ENCODE measurements around the gene CEND1. TPM values are rescaled to one million over a fixed set of nuclear protein-coding genes. Genes with fewer than 3 reads are reported as not detected.

Gene CEND1
- total and polyA plus RNA-seq, 2 donors (not counting 1 experiment from before 2014, with no cell fraction given), result 0.25 to 1.3 TPM

DNA sequence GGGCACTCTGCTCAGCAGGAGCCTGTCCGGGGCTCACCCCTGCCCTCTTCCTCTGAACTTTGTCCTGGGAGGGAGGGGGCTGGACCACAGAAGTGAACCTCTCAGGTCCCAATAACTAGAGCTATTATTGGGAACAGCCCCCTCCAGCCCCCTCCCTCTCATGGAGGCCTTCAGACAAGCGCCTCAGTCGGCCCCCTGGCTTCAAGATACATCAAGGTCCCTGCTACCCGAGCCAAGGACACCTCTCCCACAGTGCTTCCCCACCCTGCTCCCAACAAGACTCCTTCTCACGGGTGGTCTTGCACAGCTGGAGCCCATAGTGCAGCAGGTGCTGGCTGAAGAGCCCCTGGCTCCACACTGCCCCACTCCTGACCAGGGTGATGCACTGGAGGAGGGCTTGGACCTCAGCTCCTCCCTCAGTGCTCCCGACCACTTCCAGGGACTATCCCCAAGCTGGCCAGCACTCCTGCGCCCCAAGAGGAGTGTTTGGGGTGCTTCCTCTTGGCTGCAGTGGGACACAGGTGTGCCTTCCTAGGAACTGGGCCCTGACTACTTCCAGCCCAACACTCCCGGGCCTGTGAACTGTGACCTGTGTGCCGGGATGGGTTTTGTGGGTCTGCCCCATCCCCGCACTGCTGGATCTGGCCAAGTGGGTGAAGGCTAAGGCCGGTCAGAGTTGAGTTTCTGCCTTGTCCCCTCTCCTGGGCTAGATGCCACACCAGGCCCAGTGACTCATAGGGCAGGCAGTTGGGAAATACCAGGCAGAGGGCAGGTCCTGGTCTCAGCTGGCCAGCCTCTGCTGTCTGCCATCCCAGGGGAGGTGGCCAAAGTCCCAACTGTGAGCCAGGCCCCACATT lies 31.0 kb upstream of the CEND1 start:
- no peaks in the 10 kb centered on the region for H3K27me3 ChIP-seq (ENCODE audit: control insufficient read depth, insufficient read depth, low read length)
- peak overlapping the region; percentile 58 to 81 (median 75) for H3K4me3 ChIP-seq (replicated peaks in 1 of 4; ENCODE audit: control extremely low read depth in 1 of 4, insufficient read depth in 1 of 4, low read depth in 3 of 4, low read length in 4 of 4)
- H3K9ac ChIP-seq (ENCODE audit: insufficient read depth, low read length), result peak overlapping the region; percentile 17
- H3K79me2 ChIP-seq (ENCODE audit: control insufficient read depth, insufficient read depth, low read length), result peaks cover 16% of the 10 kb centered on the region
- H2AFZ ChIP-seq (ENCODE audit: low read length), result no peak overlapping the region
- H3K9me3 ChIP-seq (ENCODE audit: control insufficient read depth, insufficient read depth, low read depth, low read length), result no peaks in the 10 kb centered on the region
- TF ChIP-seq, protein P1, sequence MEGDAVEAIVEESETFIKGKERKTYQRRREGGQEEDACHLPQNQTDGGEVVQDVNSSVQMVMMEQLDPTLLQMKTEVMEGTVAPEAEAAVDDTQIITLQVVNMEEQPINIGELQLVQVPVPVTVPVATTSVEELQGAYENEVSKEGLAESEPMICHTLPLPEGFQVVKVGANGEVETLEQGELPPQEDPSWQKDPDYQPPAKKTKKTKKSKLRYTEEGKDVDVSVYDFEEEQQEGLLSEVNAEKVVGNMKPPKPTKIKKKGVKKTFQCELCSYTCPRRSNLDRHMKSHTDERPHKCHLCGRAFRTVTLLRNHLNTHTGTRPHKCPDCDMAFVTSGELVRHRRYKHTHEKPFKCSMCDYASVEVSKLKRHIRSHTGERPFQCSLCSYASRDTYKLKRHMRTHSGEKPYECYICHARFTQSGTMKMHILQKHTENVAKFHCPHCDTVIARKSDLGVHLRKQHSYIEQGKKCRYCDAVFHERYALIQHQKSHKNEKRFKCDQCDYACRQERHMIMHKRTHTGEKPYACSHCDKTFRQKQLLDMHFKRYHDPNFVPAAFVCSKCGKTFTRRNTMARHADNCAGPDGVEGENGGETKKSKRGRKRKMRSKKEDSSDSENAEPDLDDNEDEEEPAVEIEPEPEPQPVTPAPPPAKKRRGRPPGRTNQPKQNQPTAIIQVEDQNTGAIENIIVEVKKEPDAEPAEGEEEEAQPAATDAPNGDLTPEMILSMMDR (conservative IDR thresholded peaks at IDR 0.05 in 1 of 2, IDR thresholded peaks at IDR 0.05 in 1 of 2; ENCODE audit: low read depth in 1 of 2, low read length in 2 of 2), result no peak
- H3K4me1 ChIP-seq (ENCODE audit: control insufficient read depth, extremely low read depth, insufficient read depth, low read length), result peaks cover 20% of the 10 kb centered on the region
- H3K4me2 ChIP-seq (ENCODE audit: extremely low read depth, insufficient read depth, low read length), result peak overlapping the region; percentile 83
- DNase-seq (ENCODE audit: low read depth in 2 of 2), result peak in 1 of 2 donors; percentile 70
- peak overlapping the region; percentile 31 for H3K27ac ChIP-seq (ENCODE audit: insufficient read depth, low read length)
- H4K20me1 ChIP-seq (ENCODE audit: control insufficient read depth, extremely low read depth, insufficient read depth, low read length), result no peaks in the 10 kb centered on the region
- H3K36me3 ChIP-seq (ENCODE audit: control insufficient read depth, insufficient read depth, low read length), result peaks cover 15% of the 10 kb centered on the region

DNA sequence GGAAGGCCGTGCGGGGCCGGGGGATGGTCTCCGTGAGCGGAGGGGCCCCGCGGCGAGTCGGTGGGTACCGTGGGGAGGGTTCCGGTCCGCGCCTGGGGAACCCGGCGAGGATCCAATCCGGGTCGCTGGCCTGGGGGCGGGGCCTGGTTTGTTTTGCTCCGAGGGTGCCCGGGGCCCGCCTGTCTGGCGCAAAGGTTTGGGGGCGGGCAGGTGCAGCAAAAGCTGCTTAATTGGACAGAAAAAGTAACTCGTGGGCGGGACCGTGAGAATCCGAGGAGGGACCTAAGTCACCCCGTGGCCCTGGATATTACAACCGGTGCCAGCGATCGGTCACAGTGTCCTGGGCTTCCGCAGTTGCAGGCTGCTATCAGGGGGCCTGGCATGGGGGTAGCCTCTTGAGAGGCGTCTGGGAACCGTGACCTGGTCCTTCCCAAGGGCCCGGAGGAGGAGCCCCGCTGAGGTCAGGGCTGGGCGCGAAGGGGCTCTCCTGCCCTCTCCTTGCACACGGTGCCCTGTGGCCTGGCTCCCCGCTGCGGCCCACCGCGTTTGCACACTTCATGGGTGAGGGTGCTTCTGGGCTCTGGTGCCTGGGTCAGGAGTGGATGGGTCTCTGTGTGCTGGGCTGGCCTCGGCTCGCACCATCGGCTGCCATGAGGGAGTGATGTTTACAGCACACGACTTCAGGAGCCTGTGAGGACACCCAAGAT lies 30.2 kb upstream of the CEND1 start:
- Histone ChIP-seq H3K4me2 (ENCODE audit: extremely low read depth, insufficient read depth, low read length) (peak overlapping the region; percentile 83), H4K20me1 (ENCODE audit: control insufficient read depth, extremely low read depth, insufficient read depth, low read length) (no peaks in the 10 kb centered on the region), H3K79me2 (ENCODE audit: control insufficient read depth, insufficient read depth, low read length) (peaks cover 16% of the 10 kb centered on the region), H3K4me1 (ENCODE audit: control insufficient read depth, extremely low read depth, insufficient read depth, low read length) (peaks cover 20% of the 10 kb centered on the region), H3K36me3 (ENCODE audit: control insufficient read depth, insufficient read depth, low read length) (peaks cover 15% of the 10 kb centered on the region), H2AFZ (ENCODE audit: low read length) (no peak overlapping the region), H3K9ac (ENCODE audit: insufficient read depth, low read length) (peak overlapping the region; percentile 90), H3K27ac (ENCODE audit: insufficient read depth, low read length) (peak overlapping the region; percentile 82), H3K27me3 (ENCODE audit: control insufficient read depth, insufficient read depth, low read length) (no peaks in the 10 kb centered on the region), H3K4me3 (replicated peaks in 1 of 4; ENCODE audit: control extremely low read depth in 1 of 4, insufficient read depth in 1 of 4, low read depth in 3 of 4, low read length in 4 of 4) (peak overlapping the region; percentile 58 to 81 (median 75)), H3K9me3 (ENCODE audit: control insufficient read depth, insufficient read depth, low read depth, low read length) (no peaks in the 10 kb centered on the region)
- DNase-seq (ENCODE audit: low read depth in 2 of 2), result peak; percentile 57 to 70
- TF ChIP-seq, protein P1 (conservative IDR thresholded peaks at IDR 0.05 in 1 of 2, IDR thresholded peaks at IDR 0.05 in 1 of 2; ENCODE audit: low read depth in 1 of 2, low read length in 2 of 2), result no peak

DNA sequence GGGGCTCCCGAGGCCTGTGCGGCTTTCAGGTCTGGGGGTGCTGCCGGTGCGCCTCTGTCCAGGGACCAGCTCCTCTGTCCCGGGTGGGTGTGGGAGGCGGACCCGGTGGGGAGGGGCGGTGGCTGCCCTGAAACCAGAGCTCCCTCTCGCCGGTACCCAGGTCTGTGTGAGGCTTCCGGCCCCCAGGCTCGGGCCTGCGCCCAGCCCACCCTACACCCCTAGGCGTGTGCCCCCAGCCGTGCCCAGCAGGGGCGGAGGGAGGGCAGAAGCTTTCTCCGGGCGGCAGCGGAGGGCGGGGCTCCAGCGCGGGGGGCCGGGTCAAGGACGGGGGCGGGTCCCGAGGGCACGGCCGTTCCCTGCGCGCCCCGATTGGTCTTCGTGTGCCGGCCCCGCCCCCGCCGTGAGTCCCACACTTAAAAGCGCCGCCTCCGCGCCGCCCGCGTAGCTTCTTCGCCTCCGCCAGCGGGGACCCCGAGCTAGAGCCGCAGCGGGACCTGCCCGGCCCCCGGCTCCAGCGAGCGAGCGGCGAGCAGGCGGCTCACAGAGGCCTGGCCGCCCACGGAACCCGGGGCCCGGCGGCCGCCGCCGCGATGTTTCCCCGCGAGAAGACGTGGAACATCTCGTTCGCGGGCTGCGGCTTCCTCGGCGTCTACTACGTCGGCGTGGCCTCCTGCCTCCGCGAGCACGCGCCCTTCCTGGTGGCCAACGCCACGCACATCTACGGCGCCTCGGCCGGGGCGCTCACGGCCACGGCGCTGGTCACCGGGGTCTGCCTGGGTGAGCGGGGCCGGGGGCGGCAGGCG lies 29.4 kb upstream of the CEND1 start:
- Histone ChIP-seq H3K79me2 (ENCODE audit: control insufficient read depth, insufficient read depth, low read length) (peaks cover 16% of the 10 kb centered on the region), H3K27ac (ENCODE audit: insufficient read depth, low read length) (peak overlapping the region; percentile 82), H3K4me2 (ENCODE audit: extremely low read depth, insufficient read depth, low read length) (peak overlapping the region; percentile 82), H3K36me3 (ENCODE audit: control insufficient read depth, insufficient read depth, low read length) (peaks cover 12% of the 10 kb centered on the region), H3K4me3 (replicated peaks in 1 of 4; ENCODE audit: control extremely low read depth in 1 of 4, insufficient read depth in 1 of 4, low read depth in 3 of 4, low read length in 4 of 4) (peak overlapping the region; percentile 46 to 81 (median 66)), H4K20me1 (ENCODE audit: control insufficient read depth, extremely low read depth, insufficient read depth, low read length) (no peaks in the 10 kb centered on the region), H3K4me1 (ENCODE audit: control insufficient read depth, extremely low read depth, insufficient read depth, low read length) (peaks cover 20% of the 10 kb centered on the region), H3K27me3 (ENCODE audit: control insufficient read depth, insufficient read depth, low read length) (no peaks in the 10 kb centered on the region), H3K9me3 (ENCODE audit: control insufficient read depth, insufficient read depth, low read depth, low read length) (no peaks in the 10 kb centered on the region), H3K9ac (ENCODE audit: insufficient read depth, low read length) (peak overlapping the region; percentile 90), H2AFZ (ENCODE audit: low read length) (peak overlapping the region; percentile 46)
- TF ChIP-seq, protein P1 (conservative IDR thresholded peaks at IDR 0.05 in 1 of 2, IDR thresholded peaks at IDR 0.05 in 1 of 2; ENCODE audit: low read depth in 1 of 2, low read length in 2 of 2), result no peak
- TF ChIP-seq EZH2 (IDR thresholded peaks at IDR 0.05; ENCODE audit: low read length, missing control alignments), result no peak
- DNase-seq (ENCODE audit: low read depth in 2 of 2), result peak; percentile 73 to 80
